ENCODE results near the gene C10orf67.

- TF ChIP-seq, protein P1, sequence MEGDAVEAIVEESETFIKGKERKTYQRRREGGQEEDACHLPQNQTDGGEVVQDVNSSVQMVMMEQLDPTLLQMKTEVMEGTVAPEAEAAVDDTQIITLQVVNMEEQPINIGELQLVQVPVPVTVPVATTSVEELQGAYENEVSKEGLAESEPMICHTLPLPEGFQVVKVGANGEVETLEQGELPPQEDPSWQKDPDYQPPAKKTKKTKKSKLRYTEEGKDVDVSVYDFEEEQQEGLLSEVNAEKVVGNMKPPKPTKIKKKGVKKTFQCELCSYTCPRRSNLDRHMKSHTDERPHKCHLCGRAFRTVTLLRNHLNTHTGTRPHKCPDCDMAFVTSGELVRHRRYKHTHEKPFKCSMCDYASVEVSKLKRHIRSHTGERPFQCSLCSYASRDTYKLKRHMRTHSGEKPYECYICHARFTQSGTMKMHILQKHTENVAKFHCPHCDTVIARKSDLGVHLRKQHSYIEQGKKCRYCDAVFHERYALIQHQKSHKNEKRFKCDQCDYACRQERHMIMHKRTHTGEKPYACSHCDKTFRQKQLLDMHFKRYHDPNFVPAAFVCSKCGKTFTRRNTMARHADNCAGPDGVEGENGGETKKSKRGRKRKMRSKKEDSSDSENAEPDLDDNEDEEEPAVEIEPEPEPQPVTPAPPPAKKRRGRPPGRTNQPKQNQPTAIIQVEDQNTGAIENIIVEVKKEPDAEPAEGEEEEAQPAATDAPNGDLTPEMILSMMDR (conservative IDR thresholded peaks at IDR 0.05; ENCODE audit: low read length): peak; percentile 79
- no peak for TF ChIP-seq EZH2phosphoT487 (IDR thresholded peaks at IDR 0.05; ENCODE audit: borderline replicate concordance, low read depth, low read length)
Observed at GRCh38 chr10:23294638-23295247, 49.9 kb downstream of the C10orf67 start.

Data from OCI-LY7 (cell line).